GM12891 (cell line): Measurements from ENCODE around the gene PLXNC1.

ENCODE experiments used
- DNase-seq: peaks from one replicate; pipeline ENCODE4 v3.0.0; 2011; ENCODE audit warnings: low spot score; ENCODE audit not compliant: insufficient read length
- FAIRE-seq: peaks from 2 replicates; lab custom pipeline; 2011; peaks lifted over from hg19 to GRCh38; lab: Jason Lieb, UNC
- PAX5 ChIP-seq: IDR thresholded peaks from 2 replicates; pipeline ENCODE4 v1.6.1; 2011; ENCODE audit warnings: low read length, moderate library complexity, mild to moderate bottlenecking; ENCODE audit not compliant: insufficient read depth, severe bottlenecking
- POLR2A ChIP-seq: IDR thresholded peaks from 2 replicates; pipeline ENCODE4 v1.6.1; 2011; ENCODE audit warnings: low read depth, low read length, control low read depth
- POLR2AphosphoS5 ChIP-seq: IDR thresholded peaks from 2 replicates; pipeline ENCODE4 v1.6.1; 2011; ENCODE audit warnings: low read depth, low read length, control low read depth
- POU2F2 ChIP-seq: IDR thresholded peaks from 2 replicates; pipeline ENCODE4 v1.6.1; 2011; ENCODE audit warnings: low read depth, mild to moderate bottlenecking, control low read depth, low read length, moderate library complexity
- SPI1 ChIP-seq: IDR thresholded peaks from 2 replicates; pipeline ENCODE4 v1.6.1; 2011; ENCODE audit warnings: low read depth, low read length, control low read depth
- TAF1 ChIP-seq: IDR thresholded peaks from 2 replicates; pipeline ENCODE4 v1.6.1; 2011; ENCODE audit warnings: low read depth, low read length, control low read depth

Gene PLXNC1

DNA sequence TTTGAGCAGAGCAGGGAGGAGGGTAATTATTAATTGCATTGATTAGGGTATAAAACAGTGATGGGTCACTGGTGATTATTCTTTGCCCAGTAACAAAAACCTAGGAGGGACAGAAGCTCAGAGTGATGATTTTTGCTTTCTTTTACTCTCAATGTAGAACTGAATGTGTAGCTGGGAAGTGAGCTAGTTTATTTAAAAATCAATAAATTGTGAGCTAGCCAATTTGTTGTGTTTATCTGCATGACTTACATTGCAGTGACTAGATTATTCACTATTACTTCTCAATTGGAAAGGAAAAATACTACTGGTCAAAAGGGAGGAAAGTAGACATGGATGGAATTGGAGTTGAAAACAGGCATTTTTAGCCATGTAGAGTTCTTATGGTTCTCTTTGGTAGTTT is 107.1 kb downstream of the PLXNC1 start:
- DNase-seq (no peak), FAIRE-seq (no peak)

DNA sequence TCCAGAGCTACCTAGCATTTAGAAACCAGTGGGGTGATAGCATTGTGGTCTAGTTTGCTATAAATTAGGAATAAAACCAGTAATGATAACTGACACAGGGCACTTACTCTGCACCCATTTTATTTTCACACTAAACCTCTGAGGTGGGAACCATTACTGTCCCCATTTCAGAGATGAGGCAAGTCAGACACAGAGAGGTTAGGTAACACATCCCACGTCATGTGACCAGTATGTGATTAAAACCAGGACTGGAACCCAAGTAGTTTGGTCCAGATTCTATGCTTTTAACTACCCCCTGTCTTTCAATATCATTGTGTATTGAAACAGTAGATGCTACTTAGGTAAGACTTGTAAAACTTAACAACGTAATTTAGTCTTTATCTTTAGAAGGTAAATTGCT is 110.2 kb downstream of the PLXNC1 start:
- FAIRE-seq = peak; percentile 90
- no peak for DNase-seq
- TF ChIP-seq POU2F2 = no peak; the same call in 1 of the 2 replicates

More for the DNA sequence above, 107.1 kb downstream of the PLXNC1 start:
- no peak for TF ChIP-seq POLR2A
- TF ChIP-seq POU2F2 = no peak
- TF ChIP-seq SPI1 = no peak
- no peak for TF ChIP-seq POLR2AphosphoS5
- no peak for TF ChIP-seq PAX5

DNA sequence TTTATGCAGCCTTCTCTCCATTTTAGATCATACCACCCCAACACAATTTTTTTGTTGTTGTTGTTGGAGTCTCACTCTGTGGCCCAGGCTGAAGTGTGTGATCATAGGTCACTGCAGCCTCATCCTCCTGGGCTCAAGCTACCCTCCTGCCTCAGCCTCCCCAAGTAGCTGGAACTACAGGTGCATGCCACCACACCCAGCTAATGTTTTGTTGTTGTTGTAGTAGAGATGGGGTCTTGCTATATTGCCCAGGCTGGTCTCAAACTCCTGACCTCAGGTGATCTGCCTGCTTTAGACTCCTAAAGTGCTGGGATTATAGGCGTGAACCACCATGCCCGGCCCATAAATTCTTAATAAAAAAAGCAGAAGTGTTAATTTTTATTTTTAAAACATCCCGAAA is 111.6 kb downstream of the PLXNC1 start:
- DNase-seq (no peak), FAIRE-seq (no peak)
- TF ChIP-seq PAX5 = no peak
- TF ChIP-seq POLR2A = no peak

DNA sequence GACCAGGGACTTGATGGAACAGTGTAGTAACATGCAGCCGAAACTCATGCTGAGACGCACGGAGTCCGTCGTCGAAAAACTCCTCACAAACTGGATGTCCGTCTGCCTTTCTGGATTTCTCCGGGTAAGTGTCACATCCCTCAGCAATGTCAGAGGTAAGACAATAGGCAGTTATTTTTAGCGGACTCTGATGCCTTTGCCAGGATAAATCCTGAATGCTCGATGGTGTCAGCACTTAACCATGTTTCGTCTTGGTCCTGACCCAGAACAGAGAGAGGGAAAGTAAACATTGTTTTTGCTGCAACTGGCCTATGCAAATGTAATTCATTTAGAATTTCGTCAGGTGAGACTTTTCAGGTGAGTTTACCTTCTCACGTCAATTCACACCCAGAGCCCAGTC is 112.3 kb downstream of the PLXNC1 start:
- no peak for DNase-seq
- FAIRE-seq = peak; percentile 75
- TF ChIP-seq TAF1 (no peak), POLR2A (no peak), SPI1 (no peak), POU2F2 (no peak), POLR2AphosphoS5 (no peak), PAX5 (no peak)

DNA sequence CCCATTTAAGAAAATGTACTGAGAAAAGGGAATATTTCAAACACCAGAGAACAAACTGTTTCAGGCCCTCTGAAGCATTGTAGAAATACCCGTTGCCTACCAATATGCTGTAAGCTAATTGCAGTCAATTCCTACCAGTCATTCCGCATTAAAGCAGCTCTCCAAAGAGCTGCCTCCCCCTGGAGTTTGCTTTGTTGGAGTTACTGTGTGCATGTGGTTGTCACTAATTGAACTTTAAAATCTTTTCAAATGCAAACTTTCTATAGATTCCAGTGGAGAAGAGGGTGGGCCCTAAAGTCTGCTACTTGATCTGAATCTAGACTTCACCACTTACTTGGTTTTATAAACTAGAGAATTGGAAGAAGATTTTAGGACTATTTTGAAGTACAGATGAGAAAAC is 112.7 kb downstream of the PLXNC1 start:
- TF ChIP-seq PAX5 = no peak
- TF ChIP-seq POLR2A = no peak
- no peak for TF ChIP-seq POU2F2
- no peak for TF ChIP-seq POLR2AphosphoS5
- TF ChIP-seq TAF1 = no peak
- DNase-seq = no peak

DNA sequence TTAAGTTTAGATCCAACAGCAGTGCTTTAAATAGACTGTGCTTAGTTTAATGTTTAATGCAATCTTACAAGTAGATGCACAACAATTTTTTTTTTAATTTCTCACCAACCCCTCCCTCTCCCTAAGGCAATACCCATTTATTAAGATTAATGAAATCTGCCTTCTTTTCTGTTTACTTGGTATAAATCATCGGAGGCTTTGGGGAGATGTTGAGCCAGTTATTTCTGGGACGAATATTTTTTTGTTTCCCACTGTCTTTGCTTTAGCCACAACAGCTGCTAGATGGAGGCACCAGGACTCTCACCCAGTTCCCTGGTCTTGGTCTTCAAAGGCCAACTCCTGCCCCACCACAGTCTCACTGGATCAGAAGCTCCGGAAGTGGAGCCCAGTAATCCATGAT is 113.4 kb downstream of the PLXNC1 start:
- TF ChIP-seq POLR2AphosphoS5 (no peak), POLR2A (no peak), TAF1 (no peak), POU2F2 (no peak), PAX5 (no peak), SPI1 (no peak)
- DNase-seq = no peak
- FAIRE-seq = no peak

More for the DNA sequence above, 112.7 kb downstream of the PLXNC1 start:
- FAIRE-seq = no peak

DNA sequence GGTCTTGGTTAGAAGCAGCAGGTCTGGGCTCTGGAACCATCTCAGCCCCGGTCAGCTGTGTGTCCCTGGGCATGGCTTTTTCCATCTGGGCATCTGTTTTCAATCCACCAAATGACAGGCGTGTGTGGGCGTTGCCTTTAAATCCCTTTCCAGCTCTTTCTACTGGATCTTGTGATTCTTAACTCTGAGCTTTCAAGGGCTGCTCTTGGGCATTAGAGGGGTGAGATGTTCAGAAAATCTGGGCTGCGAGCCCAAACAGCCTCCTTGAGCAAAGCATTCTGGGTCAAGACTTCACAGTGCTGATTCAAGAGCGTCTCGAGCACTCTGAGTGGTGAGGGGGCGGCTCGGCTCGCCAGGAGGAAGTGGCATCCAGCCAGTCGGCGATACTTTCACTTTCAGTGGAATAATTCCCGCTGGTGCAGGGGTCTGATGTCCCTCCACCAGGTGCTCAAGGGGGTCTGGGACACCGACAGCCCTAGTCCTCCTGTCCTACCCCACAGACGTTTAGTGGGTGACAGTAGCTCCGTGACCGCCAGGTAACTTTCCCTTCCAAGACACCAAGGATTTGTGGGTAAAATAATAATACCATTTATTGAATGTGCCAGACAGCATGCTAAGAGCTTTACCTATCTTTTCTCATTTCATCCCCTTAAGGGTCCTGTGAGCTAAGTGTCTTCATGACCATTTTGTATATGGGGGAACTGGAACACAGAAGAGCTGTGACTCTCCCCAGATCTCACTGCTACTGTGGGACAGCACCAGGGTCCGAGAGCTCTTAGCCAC is 114.0 kb downstream of the PLXNC1 start:
- FAIRE-seq (peak; percentile 94), DNase-seq (peak; percentile 37)
- TF ChIP-seq POU2F2 (no peak), TAF1 (no peak), SPI1 (peak; percentile 90), POLR2A (0 out of 2 replicates have a peak, but pooled peaks have one; percentile 38), PAX5 (no peak), POLR2AphosphoS5 (0 out of 2 replicates have a peak, but pooled peaks have one; percentile 39)

DNA sequence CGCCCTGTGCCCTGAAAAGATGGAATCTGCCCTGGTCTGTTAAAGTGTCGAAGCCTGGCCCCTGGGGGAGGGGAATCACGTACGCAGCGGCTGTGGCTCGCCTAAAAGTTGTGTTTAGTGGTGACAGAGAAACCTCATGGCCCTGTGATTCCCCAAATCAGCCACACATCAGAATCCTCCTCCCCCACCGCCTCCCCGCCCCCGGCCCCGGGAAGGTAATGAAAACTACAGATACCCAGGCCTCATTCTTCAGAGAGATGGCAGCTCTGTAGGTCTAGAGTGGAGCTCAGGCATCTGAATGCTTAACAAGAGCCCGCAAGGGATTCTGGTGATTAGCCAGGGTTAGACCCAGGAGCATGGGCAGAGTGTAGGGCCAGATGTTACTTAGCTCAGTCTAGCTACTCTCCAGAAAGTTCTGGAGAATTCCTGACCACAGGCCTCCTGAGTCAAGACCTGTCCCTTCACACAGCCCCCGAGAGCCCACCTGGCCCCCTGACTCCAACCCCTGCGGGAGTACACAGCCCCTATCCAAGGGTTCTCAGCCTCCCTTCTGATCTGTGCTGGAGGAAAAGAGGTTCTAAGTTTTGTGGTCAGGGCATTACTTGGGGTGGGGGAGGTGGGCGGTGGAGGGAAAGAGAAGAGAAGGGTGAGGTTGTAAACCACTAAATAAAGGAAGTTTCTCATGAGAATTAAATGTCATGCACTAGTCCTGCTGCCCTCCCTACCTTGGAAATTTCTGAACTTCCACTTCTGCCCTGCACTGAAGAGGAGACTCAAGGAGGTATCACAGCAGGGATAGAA is 114.8 kb downstream of the PLXNC1 start:
- FAIRE-seq = no peak
- TF ChIP-seq SPI1 (no peak), TAF1 (peak; percentile 24; the same call in 1 of the 2 replicates), POU2F2 (0 out of 2 replicates have a peak, but pooled peaks have one; percentile 10)
- DNase-seq = no peak

DNA sequence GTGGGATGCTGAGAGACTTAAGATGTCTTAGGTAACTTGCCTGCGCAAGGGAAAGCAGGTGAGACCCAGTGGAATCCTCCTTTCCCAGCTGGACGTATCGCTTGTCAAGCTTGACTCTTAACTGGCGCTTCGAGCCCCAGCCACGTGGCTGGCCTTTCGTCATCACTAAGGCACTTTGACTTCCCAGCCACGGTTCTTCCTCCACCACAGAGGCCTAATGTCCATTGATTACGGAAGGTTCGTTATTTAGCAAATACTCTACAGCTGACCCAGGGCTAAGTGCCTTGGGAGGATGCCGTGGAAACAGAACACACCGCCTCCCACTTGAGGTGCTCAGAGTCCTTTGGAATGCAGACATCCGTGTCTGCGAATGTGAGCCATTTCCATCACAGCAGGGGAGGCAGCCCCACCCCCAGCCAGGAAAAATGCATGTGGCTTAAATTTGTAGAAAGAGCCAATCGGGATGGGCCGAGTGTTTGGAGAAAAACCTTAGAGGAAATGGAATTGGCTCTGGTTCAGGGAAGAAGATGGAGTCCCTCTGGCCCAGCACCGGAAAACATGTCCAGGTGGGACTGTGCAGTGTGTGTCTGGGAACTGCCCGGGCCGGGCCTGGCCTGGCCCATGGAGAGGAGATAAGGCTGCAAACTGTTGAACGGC is 115.7 kb downstream of the PLXNC1 start:
- TF ChIP-seq PAX5 (no peak), SPI1 (no peak), POLR2A (no peak), TAF1 (no peak), POU2F2 (no peak), POLR2AphosphoS5 (no peak)
- DNase-seq (no peak), FAIRE-seq (peak; percentile 38)
